HepG2 (cell line): ENCODE data around the gene CEBPZOS. TPM values are rescaled to one million over a fixed set of nuclear protein-coding genes. Genes with fewer than 3 reads are reported as not detected.
A peak's percentile ranks its signal among the peaks of the same experiment; 100 is the strongest.

Experiments used
- ARID2 ChIP-seq: sonication (generic); formaldehyde crosslinking; IDR thresholded peaks from 2 replicates; pipeline ENCODE4 v1.8.1; 2022; ENCODE audit warnings: mild to moderate bottlenecking, missing genetic modification reagents, borderline replicate concordance
- CBX1 ChIP-seq: IDR thresholded peaks from one replicate; pipeline ENCODE4 v1.6.1; 2016; ENCODE audit warnings: antibody characterized with exemption, low read depth
- CEBPG ChIP-seq: IDR thresholded peaks from 2 replicates; pipeline ENCODE4 v1.6.1; 2016
- U2AF1 ChIP-seq: fragments of 200-400 bp; formaldehyde crosslinking; optimal IDR thresholded peaks from 2 replicates; pipeline ENCODE3; 2017; ENCODE audit warnings: mild to moderate bottlenecking, low read depth, low read length
- ZBTB21 ChIP-seq: sonication (generic); formaldehyde crosslinking; IDR thresholded peaks from 2 replicates; pipeline ENCODE4 v1.4.0; 2020; ENCODE audit warnings: missing genetic modification reagents
- ZBTB8A ChIP-seq: sonication (generic); formaldehyde crosslinking; IDR thresholded peaks from 2 replicates; pipeline ENCODE4 v1.4.0; 2020; ENCODE audit warnings: mild to moderate bottlenecking, low read depth, missing genetic modification reagents, borderline replicate concordance
- ZNF350 ChIP-seq: sonication (generic); formaldehyde crosslinking; IDR thresholded peaks from 2 replicates; pipeline ENCODE4 v1.4.0; 2020; ENCODE audit warnings: mild to moderate bottlenecking, low read depth, missing genetic modification reagents, borderline replicate concordance
- ZNF672 ChIP-seq: sonication (generic); formaldehyde crosslinking; IDR thresholded peaks from 2 replicates; pipeline ENCODE4 v1.8.1; 2022; ENCODE audit warnings: missing genetic modification reagents
- polyA plus RNA-seq, 8 experiments: library from polyadenylated mRNA; depleted of rRNA in 3 of 8; stranded (reverse) in 7 of 8; unstranded in 1 of 8; fragments of >200 nt; fragmentation: Illumina TruSeq in 4 of 8; extraction: Trizol in 4 of 8; gene quantifications; 2 replicates each; pipeline versions ENCODE4 v1.2.1 to v1.2.3, GENCODE V29; 2011 to 2016; ENCODE audit warnings: low read depth in 4 of 8, missing spikeins in 1 of 8, mixed read lengths in 1 of 8; ENCODE audit not compliant: insufficient read depth in 1 of 8
- total RNA-seq, 5 experiments: library from RNA; depleted of rRNA; stranded (reverse); fragments of >200 nt; fragmentation: Illumina TruSeq; extraction: Trizol; gene quantifications; 2 replicates each; pipeline ENCODE4 v1.2.3, GENCODE V29; 2016; ENCODE audit warnings: low read depth in 1 of 5
- TF ChIP-seq, protein P1 (sequence below), 2 experiments: fragments of 450-650 bp in 1 of 2; sonication (generic) in 1 of 2; formaldehyde crosslinking; IDR thresholded peaks; 2 replicates each; pipeline versions ENCODE4 v1.5.0 to v1.8.0; 2020 to 2022; ENCODE audit warnings: mild to moderate bottlenecking in 1 of 2, missing genetic modification reagents in 1 of 2
- TF ChIP-seq, protein P2 (sequence below): IDR thresholded peaks from 2 replicates; pipeline ENCODE4 v1.6.1; 2016; ENCODE audit warnings: low read depth
- TF ChIP-seq, protein P3 (sequence below): sonication (generic); formaldehyde crosslinking; IDR thresholded peaks from 2 replicates; pipeline ENCODE4 v1.4.0; 2020; ENCODE audit warnings: mild to moderate bottlenecking, missing genetic modification reagents
- TF ChIP-seq, protein P4 (sequence below): fragments of 450-650 bp; IDR thresholded peaks from 2 replicates; pipeline ENCODE4 v1.6.1; 2016
- TF ChIP-seq, protein P5 (sequence below): sonication (generic); formaldehyde crosslinking; IDR thresholded peaks from 2 replicates; pipeline ENCODE4 v1.9.0; 2022; ENCODE audit warnings: low read depth, missing genetic modification reagents
- TF ChIP-seq, protein P6 (sequence below): sonication (generic); formaldehyde crosslinking; IDR thresholded peaks from 2 replicates; pipeline ENCODE4 v1.9.0; 2021; ENCODE audit warnings: missing genetic modification reagents, borderline replicate concordance
- TF ChIP-seq, protein P7 (sequence below): sonication (generic); formaldehyde crosslinking; IDR thresholded peaks from 2 replicates; pipeline ENCODE4 v1.4.0; 2020; ENCODE audit warnings: missing genetic modification reagents; ENCODE audit errors: not compliant biosample characterization

CEBPZOS gene
- total and polyA plus RNA-seq, 2 of the 13 experiments (the other 11 are each of a cell fraction or from before 2014, with no cell fraction given), result 18.6 to 44.7 TPM

DNA sequence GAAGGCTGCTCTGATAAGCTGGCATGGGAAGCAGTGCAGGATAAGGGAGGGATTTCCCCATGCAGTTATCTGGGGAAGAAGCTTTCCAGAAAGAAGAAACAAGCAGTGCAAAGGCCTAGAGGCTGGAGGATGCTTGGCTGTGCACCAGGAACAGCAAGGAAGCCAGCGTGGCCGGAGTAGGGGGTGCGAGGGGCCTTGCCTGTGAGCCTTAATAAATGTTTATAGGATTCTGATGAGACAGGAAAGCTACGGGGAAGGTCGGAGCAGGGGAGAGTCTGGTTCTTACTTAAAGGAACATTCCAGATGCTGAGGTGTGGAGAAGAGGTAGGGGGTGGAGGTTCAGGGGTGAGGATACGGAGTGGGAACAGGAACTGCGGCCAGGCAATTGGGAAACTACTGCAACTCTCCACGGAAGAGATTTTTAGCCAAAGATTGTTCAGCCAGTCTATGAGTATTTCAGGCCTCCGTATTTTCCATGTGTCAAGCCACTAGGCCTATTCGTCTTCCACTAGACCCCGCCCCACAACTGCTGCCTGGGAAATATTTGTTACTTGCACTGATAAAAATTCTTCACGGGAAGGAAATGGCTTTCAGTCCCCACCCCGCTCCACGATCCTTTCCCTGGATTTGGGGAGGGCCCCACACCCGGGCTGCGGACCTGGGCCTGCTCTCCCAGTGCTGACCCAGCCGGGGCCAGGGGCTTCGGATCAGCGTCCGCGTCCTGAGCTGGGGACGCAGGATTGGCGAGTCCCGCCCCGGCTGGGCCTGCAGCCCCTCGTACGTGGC is 40.0 kb upstream of the CEBPZOS start (continued):
- TF ChIP-seq, protein P1, sequence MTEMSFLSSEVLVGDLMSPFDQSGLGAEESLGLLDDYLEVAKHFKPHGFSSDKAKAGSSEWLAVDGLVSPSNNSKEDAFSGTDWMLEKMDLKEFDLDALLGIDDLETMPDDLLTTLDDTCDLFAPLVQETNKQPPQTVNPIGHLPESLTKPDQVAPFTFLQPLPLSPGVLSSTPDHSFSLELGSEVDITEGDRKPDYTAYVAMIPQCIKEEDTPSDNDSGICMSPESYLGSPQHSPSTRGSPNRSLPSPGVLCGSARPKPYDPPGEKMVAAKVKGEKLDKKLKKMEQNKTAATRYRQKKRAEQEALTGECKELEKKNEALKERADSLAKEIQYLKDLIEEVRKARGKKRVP (CRISPR knock-in tag; IDR thresholded peaks at IDR 0.05), result no peak
- TF ChIP-seq CEBPG (CRISPR knock-in tag) (no peak), ZBTB21 (CRISPR knock-in tag) (no peak), CBX1 (no peak), ARID2 (CRISPR knock-in tag) (peak; percentile 65; the same call in 1 of the 2 replicates), ZBTB8A (no peak), U2AF1 (no peak), ZNF672 (no peak), ZNF350 (CRISPR knock-in tag) (no peak)
- TF ChIP-seq, protein P2, sequence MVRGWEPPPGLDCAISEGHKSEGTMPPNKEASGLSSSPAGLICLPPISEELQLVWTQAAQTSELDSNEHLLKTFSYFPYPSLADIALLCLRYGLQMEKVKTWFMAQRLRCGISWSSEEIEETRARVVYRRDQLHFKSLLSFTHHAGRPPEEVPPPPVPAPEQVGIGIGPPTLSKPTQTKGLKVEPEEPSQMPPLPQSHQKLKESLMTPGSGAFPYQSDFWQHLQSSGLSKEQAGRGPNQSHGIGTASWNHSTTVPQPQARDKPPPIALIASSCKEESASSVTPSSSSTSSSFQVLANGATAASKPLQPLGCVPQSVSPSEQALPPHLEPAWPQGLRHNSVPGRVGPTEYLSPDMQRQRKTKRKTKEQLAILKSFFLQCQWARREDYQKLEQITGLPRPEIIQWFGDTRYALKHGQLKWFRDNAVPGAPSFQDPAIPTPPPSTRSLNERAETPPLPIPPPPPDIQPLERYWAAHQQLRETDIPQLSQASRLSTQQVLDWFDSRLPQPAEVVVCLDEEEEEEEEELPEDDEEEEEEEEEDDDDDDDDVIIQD (CRISPR knock-in tag), result no peak
- TF ChIP-seq, protein P3, sequence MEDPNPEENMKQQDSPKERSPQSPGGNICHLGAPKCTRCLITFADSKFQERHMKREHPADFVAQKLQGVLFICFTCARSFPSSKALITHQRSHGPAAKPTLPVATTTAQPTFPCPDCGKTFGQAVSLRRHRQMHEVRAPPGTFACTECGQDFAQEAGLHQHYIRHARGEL (CRISPR knock-in tag), result no peak
- TF ChIP-seq, protein P4, sequence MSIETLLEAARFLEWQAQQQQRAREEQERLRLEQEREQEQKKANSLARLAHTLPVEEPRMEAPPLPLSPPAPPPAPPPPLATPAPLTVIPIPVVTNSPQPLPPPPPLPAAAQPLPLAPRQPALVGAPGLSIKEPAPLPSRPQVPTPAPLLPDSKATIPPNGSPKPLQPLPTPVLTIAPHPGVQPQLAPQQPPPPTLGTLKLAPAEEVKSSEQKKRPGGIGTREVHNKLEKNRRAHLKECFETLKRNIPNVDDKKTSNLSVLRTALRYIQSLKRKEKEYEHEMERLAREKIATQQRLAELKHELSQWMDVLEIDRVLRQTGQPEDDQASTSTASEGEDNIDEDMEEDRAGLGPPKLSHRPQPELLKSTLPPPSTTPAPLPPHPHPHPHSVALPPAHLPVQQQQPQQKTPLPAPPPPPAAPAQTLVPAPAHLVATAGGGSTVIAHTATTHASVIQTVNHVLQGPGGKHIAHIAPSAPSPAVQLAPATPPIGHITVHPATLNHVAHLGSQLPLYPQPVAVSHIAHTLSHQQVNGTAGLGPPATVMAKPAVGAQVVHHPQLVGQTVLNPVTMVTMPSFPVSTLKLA, result no peak
- TF ChIP-seq, protein P5, sequence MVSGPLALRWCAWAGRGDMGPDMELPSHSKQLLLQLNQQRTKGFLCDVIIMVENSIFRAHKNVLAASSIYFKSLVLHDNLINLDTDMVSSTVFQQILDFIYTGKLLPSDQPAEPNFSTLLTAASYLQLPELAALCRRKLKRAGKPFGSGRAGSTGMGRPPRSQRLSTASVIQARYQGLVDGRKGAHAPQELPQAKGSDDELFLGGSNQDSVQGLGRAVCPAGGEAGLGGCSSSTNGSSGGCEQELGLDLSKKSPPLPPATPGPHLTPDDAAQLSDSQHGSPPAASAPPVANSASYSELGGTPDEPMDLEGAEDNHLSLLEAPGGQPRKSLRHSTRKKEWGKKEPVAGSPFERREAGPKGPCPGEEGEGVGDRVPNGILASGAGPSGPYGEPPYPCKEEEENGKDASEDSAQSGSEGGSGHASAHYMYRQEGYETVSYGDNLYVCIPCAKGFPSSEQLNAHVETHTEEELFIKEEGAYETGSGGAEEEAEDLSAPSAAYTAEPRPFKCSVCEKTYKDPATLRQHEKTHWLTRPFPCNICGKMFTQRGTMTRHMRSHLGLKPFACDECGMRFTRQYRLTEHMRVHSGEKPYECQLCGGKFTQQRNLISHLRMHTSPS (CRISPR knock-in tag), result no peak
- TF ChIP-seq, protein P6, sequence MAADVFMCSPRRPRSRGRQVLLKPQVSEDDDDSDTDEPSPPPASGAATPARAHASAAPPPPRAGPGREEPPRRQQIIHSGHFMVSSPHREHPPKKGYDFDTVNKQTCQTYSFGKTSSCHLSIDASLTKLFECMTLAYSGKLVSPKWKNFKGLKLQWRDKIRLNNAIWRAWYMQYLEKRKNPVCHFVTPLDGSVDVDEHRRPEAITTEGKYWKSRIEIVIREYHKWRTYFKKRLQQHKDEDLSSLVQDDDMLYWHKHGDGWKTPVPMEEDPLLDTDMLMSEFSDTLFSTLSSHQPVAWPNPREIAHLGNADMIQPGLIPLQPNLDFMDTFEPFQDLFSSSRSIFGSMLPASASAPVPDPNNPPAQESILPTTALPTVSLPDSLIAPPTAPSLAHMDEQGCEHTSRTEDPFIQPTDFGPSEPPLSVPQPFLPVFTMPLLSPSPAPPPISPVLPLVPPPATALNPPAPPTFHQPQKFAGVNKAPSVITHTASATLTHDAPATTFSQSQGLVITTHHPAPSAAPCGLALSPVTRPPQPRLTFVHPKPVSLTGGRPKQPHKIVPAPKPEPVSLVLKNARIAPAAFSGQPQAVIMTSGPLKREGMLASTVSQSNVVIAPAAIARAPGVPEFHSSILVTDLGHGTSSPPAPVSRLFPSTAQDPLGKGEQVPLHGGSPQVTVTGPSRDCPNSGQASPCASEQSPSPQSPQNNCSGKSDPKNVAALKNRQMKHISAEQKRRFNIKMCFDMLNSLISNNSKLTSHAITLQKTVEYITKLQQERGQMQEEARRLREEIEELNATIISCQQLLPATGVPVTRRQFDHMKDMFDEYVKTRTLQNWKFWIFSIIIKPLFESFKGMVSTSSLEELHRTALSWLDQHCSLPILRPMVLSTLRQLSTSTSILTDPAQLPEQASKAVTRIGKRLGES, result no peak
- TF ChIP-seq, protein P7, sequence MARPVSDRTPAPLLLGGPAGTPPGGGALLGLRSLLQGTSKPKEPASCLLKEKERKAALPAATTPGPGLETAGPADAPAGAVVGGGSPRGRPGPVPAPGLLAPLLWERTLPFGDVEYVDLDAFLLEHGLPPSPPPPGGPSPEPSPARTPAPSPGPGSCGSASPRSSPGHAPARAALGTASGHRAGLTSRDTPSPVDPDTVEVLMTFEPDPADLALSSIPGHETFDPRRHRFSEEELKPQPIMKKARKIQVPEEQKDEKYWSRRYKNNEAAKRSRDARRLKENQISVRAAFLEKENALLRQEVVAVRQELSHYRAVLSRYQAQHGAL (CRISPR knock-in tag), result no peak
